ENCODE measurements around the gene RGS6. TPM values are rescaled to one million over a fixed set of nuclear protein-coding genes. Genes with fewer than 3 reads are reported as not detected.

The RGS6 gene
- total RNA-seq, 4 donors from 2014 or later: 0.84 to 3.0 (median 1.7) TPM; not detected in 1

GRCh38 chr14:72540836-72541235 lies 608.6 kb downstream of the RGS6 start:
- DNase-seq (ENCODE audit: low spot score in 2 of 2): no peak
- H3K4me3 ChIP-seq (ENCODE audit: low read depth, poor library complexity, severe bottlenecking): no peak overlapping the region
- intact Hi-C loops (cut with DNase I; ENCODE audit: low total_unique reads): no loop called here

GRCh38 chr14:72541546-72541945 lies 609.3 kb downstream of the RGS6 start:
- no peak for TF ChIP-seq POLR2A (IDR thresholded peaks at IDR 0.05)
- TF ChIP-seq, protein P1, sequence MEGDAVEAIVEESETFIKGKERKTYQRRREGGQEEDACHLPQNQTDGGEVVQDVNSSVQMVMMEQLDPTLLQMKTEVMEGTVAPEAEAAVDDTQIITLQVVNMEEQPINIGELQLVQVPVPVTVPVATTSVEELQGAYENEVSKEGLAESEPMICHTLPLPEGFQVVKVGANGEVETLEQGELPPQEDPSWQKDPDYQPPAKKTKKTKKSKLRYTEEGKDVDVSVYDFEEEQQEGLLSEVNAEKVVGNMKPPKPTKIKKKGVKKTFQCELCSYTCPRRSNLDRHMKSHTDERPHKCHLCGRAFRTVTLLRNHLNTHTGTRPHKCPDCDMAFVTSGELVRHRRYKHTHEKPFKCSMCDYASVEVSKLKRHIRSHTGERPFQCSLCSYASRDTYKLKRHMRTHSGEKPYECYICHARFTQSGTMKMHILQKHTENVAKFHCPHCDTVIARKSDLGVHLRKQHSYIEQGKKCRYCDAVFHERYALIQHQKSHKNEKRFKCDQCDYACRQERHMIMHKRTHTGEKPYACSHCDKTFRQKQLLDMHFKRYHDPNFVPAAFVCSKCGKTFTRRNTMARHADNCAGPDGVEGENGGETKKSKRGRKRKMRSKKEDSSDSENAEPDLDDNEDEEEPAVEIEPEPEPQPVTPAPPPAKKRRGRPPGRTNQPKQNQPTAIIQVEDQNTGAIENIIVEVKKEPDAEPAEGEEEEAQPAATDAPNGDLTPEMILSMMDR (IDR thresholded peaks at IDR 0.05): no peak
- intact Hi-C loops (cut with DNase I; ENCODE audit: low total_unique reads): no loop called here
- no peak overlapping the region for H3K4me3 ChIP-seq (ENCODE audit: low read depth, poor library complexity, severe bottlenecking)
- 90 to 91% methylated on average over 8 of the region's 8 CpGs for WGBS, 2 donors
- DNase-seq (ENCODE audit: low spot score in 2 of 2): no peak

More at GRCh38 chr14:72540836-72541235, 608.6 kb downstream of the RGS6 start:
- 87 to 97% methylated on average over 6 of the region's 6 CpGs for WGBS, 2 donors
- TF ChIP-seq, protein P1 (IDR thresholded peaks at IDR 0.05): no peak
- no peak for TF ChIP-seq POLR2A (IDR thresholded peaks at IDR 0.05)

DNA sequence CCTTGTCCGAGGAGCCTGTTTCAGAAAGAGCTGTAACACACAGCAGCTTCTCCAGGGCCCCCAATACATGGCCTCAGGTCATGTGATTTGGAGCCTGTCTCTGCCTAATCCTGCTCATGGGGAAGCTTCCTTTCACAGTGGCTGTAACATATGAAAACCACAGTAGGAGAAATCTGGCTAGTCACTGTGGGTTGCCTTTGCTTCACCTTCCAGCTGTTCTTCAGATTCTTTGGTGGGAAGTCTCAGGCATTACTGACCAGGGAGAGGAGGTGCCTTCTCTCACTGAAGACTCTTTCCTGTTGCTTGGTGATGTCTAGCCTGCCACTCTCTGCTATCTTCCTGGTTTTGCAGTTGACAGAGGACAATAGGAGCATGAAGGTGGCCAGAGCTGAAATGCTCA lies 611.1 kb downstream of the RGS6 start:
- TF ChIP-seq, protein P1 (IDR thresholded peaks at IDR 0.05): no peak
- no peak for TF ChIP-seq POLR2A (IDR thresholded peaks at IDR 0.05)
- 73 to 85% methylated on average over 1 of the region's 1 CpG for WGBS, 2 donors
- no peak overlapping the region for H3K4me3 ChIP-seq (ENCODE audit: low read depth, poor library complexity, severe bottlenecking)
- DNase-seq (ENCODE audit: low spot score in 2 of 2): no peak
- intact Hi-C loops (cut with DNase I; ENCODE audit: low total_unique reads): no loop called here

GRCh38 chr14:72544615-72545387 lies 612.6 kb downstream of the RGS6 start:
- no peak for DNase-seq (ENCODE audit: low spot score in 2 of 2)
- TF ChIP-seq POLR2A (IDR thresholded peaks at IDR 0.05): no peak
- TF ChIP-seq, protein P1 (IDR thresholded peaks at IDR 0.05): no peak

DNA sequence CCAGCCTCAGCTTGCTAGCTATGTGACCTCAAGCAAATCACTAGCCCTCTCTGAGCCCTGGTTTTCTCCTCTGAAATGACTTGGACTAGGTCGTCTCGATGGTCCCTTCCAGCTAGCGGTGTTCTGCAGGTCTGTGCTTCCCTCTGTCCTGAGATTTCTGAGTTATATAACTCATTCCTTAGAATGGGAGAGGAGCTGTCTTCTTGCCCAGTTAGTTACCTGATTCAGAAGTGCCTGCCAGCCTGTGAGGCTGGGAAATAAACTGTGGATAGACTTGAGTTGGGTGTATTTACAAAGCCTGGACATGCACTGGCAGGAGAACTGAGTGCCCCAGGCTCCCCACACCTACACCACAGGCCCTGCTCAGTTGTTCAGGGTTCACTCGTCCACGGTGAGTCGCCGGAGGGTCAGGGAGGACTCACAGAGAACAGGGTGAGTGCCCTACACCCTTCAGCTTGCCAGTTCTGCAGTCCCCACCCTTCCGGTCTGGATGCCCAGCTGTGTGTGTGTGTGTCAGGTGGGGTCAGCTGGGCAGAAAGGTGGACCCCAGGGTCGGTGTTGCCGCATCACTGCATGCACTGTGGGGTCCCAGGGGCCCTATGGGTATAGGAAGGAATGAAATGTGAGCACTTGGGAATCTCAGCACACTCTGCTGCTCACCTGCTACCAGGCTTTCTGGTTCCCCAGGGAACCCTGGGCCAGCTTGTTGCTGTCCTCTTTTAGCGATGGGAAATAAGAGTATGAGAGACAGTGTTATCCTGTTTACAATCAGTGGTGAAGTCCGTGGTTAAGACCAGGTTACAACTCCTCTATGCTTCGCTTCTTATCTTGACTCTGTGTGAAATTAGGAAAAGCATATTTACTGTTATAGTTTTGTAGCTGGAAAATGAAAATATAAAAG lies 613.4 kb downstream of the RGS6 start:
- intact Hi-C loops (cut with DNase I; ENCODE audit: low total_unique reads): no loop called here
- no peak for DNase-seq (ENCODE audit: low spot score in 2 of 2)
- 62 to 66% methylated on average over 13 of the region's 13 CpGs for WGBS, 2 donors
- no peak overlapping the region for H3K4me3 ChIP-seq (ENCODE audit: low read depth, poor library complexity, severe bottlenecking)
- TF ChIP-seq, protein P1 (IDR thresholded peaks at IDR 0.05): no peak
- no peak for TF ChIP-seq POLR2A (IDR thresholded peaks at IDR 0.05)

More at GRCh38 chr14:72544615-72545387, 612.6 kb downstream of the RGS6 start:
- WGBS, 2 donors: 23 to 30% methylated on average over 8 of the region's 8 CpGs
- intact Hi-C loops (cut with DNase I; ENCODE audit: low total_unique reads): no loop called here
- H3K4me3 ChIP-seq (ENCODE audit: low read depth, poor library complexity, severe bottlenecking): no peak overlapping the region
